Measurements from ENCODE around the gene ATG7. TPM values are rescaled to one million over a fixed set of nuclear protein-coding genes. Genes with fewer than 3 reads are reported as not detected.

The ATG7 gene
- total and polyA plus RNA-seq, 3 experiments from 2014 or later: 13.8 to 28.2 (median 28.0) TPM

DNA sequence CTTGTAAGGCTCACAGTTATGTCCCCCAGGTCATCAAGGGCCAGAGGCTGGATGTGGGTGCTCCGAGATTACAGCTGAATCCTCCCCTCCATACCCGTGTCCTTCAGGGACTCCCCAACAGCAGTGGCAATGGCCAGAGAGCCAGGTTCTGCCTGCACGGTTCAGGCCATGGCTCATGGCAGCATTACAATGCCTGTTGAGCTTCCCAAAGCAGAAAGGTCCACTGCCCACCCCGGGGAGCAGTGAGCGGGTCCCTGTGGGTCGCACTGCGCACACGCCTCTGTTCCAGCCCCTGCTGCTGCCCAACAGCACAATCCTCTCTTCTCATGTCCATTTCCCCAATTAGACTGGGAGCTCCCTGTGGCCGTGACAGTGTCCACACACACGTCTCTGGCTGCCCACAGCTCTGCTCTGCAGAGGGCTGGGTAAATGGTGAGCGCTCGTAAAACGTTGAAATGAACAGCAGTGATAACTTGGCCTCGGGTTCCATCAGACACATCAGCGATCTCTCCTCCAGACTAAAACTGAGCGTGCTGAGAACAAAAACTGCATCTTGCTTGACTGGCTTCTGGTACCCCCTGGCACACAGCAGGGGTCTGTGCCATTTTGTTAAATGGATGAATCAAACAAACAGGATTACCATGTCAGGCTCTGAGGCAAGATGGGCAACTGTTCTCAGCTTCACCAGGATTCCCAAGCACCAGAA, 291.1 kb downstream of the ATG7 start:
- H3K4me1 Mint-ChIP-seq: peaks cover 0 to 3% (median under 1%) of the 10 kb centered on the region in 3 donors
- peaks cover 0 to 82% (median 0%) of the 10 kb centered on the region in 3 donors for H3K36me3 Mint-ChIP-seq
- ChIA-PET POLR2A (no interaction called here), CTCF (interaction anchor here (1.0 kb wide), 2 partner anchors 16 to 88 kb away, joined by 3 read pairs; no protein-coding TSS in a partner anchor)
- H3K9me3 Mint-ChIP-seq: no peaks in the 10 kb centered on the region
- Histone ChIP-seq H3K4me3 (ENCODE audit: low read length) (no peak overlapping the region), H3K4me1 (ENCODE audit: insufficient read depth, low read length) (no peaks in the 10 kb centered on the region), H3K9me3 (ENCODE audit: low read length) (no peaks in the 10 kb centered on the region), H3K27ac (ENCODE audit: low read depth, low read length) (no peak overlapping the region), H3K36me3 (ENCODE audit: insufficient read depth, low read length) (peaks cover 4% of the 10 kb centered on the region), H3K27me3 (ENCODE audit: insufficient read depth, low read length, poor library complexity, severe bottlenecking) (no peaks in the 10 kb centered on the region)
- H3K27me3 Mint-ChIP-seq: no peaks in the 10 kb centered on the region
- DNase-seq: no peak
- peak overlapping the region in 2 of 8 donors; percentile 45 to 79 for H3K27ac Mint-ChIP-seq
- H3K4me3 Mint-ChIP-seq: no peak overlapping the region

DNA sequence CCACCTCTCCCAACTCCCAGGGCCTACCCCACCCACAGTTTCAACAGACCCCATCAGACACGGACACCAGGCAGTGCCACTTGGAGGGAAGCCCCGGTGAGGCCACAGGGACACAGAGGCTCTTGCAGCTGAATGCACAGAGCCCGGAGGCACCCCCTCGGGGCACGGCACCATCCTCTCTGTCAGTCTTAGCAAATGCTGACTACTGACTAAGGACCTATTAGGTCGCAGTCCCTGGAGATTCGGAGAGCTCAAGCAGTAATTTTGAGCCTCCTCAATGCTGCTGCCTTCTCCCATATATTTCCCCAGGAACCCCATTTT, 291.6 kb downstream of the ATG7 start:
- H3K4me3 Mint-ChIP-seq: no peak overlapping the region
- Histone ChIP-seq H3K27ac (ENCODE audit: low read depth, low read length) (no peak overlapping the region), H3K9me3 (ENCODE audit: low read length) (no peaks in the 10 kb centered on the region), H3K27me3 (ENCODE audit: insufficient read depth, low read length, poor library complexity, severe bottlenecking) (no peaks in the 10 kb centered on the region), H3K4me1 (ENCODE audit: insufficient read depth, low read length) (no peaks in the 10 kb centered on the region), H3K4me3 (ENCODE audit: low read length) (no peak overlapping the region), H3K36me3 (ENCODE audit: insufficient read depth, low read length) (peaks cover 4% of the 10 kb centered on the region)
- H3K9me3 Mint-ChIP-seq: no peaks in the 10 kb centered on the region
- peak overlapping the region in 3 of 8 donors; percentile 27 to 79 (median 45) for H3K27ac Mint-ChIP-seq
- peaks cover 0 to 77% (median 0%) of the 10 kb centered on the region in 3 donors for H3K36me3 Mint-ChIP-seq
- no peaks in the 10 kb centered on the region for H3K27me3 Mint-ChIP-seq
- CTCF ChIA-PET: interaction anchor here (1.0 kb wide), 1 partner anchor 88 kb away, joined by 3 read pairs; no protein-coding TSS in a partner anchor
- H3K4me1 Mint-ChIP-seq: peaks cover 0 to 3% (median 0%) of the 10 kb centered on the region in 3 donors
- POLR2A ChIA-PET: no interaction called here
- no peak for DNase-seq

DNA sequence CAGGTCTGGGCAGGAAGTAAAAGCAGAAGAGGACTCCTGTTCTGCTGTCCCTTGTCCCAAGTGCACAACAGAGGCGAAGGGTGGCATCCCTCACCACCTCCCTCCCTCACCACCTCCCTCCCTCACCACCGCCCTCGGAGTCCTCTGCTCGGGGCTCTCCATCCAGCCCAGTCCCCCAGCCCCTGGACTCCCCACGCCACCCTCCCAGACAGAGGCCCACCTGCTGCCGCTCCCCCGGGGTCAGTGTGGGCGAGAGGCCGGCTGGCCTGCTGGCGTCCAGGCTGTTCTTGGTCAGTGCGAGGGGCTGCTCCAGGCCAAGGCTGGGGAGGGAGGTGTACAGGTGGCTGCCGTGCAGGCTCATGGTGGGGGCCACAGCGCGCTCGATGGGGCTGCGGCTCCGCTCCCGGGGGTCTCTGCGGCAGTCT, 292.4 kb downstream of the ATG7 start:
- Histone ChIP-seq H3K4me3 (ENCODE audit: low read length) (no peak overlapping the region), H3K9me3 (ENCODE audit: low read length) (no peaks in the 10 kb centered on the region), H3K27me3 (ENCODE audit: insufficient read depth, low read length, poor library complexity, severe bottlenecking) (no peaks in the 10 kb centered on the region), H3K4me1 (ENCODE audit: insufficient read depth, low read length) (no peaks in the 10 kb centered on the region), H3K27ac (ENCODE audit: low read depth, low read length) (no peak overlapping the region), H3K36me3 (ENCODE audit: insufficient read depth, low read length) (peaks cover 4% of the 10 kb centered on the region)
- Mint-ChIP-seq H3K9me3 (no peaks in the 10 kb centered on the region), H3K4me1 (peaks cover 0 to 6% (median 3%) of the 10 kb centered on the region in 3 donors), H3K27ac (no peak overlapping the region), H3K27me3 (no peaks in the 10 kb centered on the region), H3K4me3 (no peak overlapping the region), H3K36me3 (peaks cover 0 to 71% (median 0%) of the 10 kb centered on the region in 3 donors)
- POLR2A ChIA-PET: no interaction called here
- DNase-seq: no peak
- CTCF ChIA-PET: no interaction called here

DNA sequence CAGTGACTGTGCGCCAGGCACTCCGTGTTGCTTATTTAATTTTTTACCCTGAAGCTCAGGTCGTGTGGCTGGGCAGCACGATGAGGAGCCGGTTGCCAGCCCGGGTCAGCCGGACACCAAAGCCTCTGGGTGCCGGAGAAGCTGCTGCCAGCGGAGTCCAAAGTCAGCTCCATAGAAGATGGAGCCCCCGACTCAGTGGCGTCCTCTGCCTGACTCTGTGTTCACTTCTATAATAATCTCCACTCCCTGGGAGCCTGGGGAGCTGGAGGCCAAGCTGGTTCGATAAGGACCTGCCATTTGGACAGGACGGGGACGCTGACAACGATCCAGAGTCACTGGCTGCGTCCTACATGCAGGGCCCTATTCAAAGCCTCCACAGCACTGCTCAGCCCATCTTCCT, 292.9 kb downstream of the ATG7 start:
- Histone ChIP-seq H3K27ac (ENCODE audit: low read depth, low read length) (no peak overlapping the region), H3K36me3 (ENCODE audit: insufficient read depth, low read length) (peaks cover 4% of the 10 kb centered on the region), H3K27me3 (ENCODE audit: insufficient read depth, low read length, poor library complexity, severe bottlenecking) (no peaks in the 10 kb centered on the region), H3K9me3 (ENCODE audit: low read length) (no peaks in the 10 kb centered on the region), H3K4me1 (ENCODE audit: insufficient read depth, low read length) (no peaks in the 10 kb centered on the region), H3K4me3 (ENCODE audit: low read length) (no peak overlapping the region)
- H3K36me3 Mint-ChIP-seq: peaks cover 0 to 68% (median 0%) of the 10 kb centered on the region in 3 donors
- POLR2A ChIA-PET: no interaction called here
- H3K4me1 Mint-ChIP-seq: peaks cover 0 to 6% (median 5%) of the 10 kb centered on the region in 3 donors
- no peak for DNase-seq
- CTCF ChIA-PET: no interaction called here
- H3K27ac Mint-ChIP-seq: peak overlapping the region in 1 of 8 donors; percentile 66
- no peaks in the 10 kb centered on the region for H3K27me3 Mint-ChIP-seq
- H3K9me3 Mint-ChIP-seq: no peaks in the 10 kb centered on the region
- no peak overlapping the region for H3K4me3 Mint-ChIP-seq

DNA sequence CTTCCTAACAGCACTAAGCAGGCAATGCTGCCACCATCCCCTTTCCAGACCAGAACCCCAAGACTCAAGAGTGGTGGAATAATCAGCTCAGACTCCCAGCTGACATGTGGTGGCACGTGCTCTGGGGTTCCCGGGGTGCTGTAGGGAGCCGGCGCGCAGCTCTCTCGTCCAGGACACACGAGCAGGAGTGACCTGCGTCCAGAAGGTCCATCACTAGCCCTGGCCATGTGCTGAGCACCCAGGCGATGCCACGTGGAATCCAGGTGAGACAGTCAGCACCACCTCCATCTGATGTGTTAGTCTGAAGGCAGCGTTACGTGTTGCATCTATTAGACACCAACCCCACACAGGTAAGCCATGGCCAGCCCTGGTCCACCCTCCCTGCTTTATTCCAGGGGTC, 293.3 kb downstream of the ATG7 start:
- CTCF ChIA-PET: no interaction called here

DNA sequence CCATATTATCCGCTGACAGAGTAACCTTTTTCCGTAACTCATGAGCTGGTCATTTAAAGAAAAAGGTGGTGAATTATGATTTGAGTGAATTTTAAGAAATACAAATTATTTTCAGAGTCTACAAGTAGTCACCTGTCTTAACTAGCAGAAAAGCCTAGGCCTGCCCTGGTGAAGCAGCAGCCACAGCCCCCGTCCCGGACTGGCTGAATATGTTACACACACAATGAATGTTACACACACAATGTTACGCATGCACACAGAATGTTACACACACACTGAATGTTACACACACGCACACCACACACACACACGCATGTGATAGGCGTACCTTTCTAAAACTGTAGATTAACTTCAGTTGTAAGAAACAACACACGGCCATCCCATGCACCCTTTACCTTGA, 293.7 kb downstream of the ATG7 start:
- Mint-ChIP-seq H3K9me3 (no peaks in the 10 kb centered on the region), H3K4me3 (no peak overlapping the region), H3K27ac (peak overlapping the region in 4 of 8 donors; percentile 16 to 52 (median 34)), H3K36me3 (peaks cover 0 to 66% (median 0%) of the 10 kb centered on the region in 3 donors), H3K27me3 (no peaks in the 10 kb centered on the region), H3K4me1 (peaks cover 7 to 14% (median 12%) of the 10 kb centered on the region in 3 donors)
- no peaks in the 10 kb centered on the region for H3K4me1 ChIP-seq (ENCODE audit: insufficient read depth, low read length)
- H3K27me3 ChIP-seq (ENCODE audit: insufficient read depth, low read length, poor library complexity, severe bottlenecking): no peaks in the 10 kb centered on the region
- H3K4me3 ChIP-seq (ENCODE audit: low read length): no peak overlapping the region
- H3K27ac ChIP-seq (ENCODE audit: low read depth, low read length): no peak overlapping the region
- POLR2A ChIA-PET: no interaction called here
- peaks cover 4% of the 10 kb centered on the region for H3K36me3 ChIP-seq (ENCODE audit: insufficient read depth, low read length)
- CTCF ChIA-PET: no interaction called here
- no peaks in the 10 kb centered on the region for H3K9me3 ChIP-seq (ENCODE audit: low read length)
- no peak for DNase-seq

More for the DNA sequence above, 293.3 kb downstream of the ATG7 start:
- Histone ChIP-seq H3K9me3 (ENCODE audit: low read length) (no peaks in the 10 kb centered on the region), H3K27me3 (ENCODE audit: insufficient read depth, low read length, poor library complexity, severe bottlenecking) (no peaks in the 10 kb centered on the region), H3K36me3 (ENCODE audit: insufficient read depth, low read length) (peaks cover 4% of the 10 kb centered on the region), H3K4me1 (ENCODE audit: insufficient read depth, low read length) (no peaks in the 10 kb centered on the region), H3K27ac (ENCODE audit: low read depth, low read length) (no peak overlapping the region), H3K4me3 (ENCODE audit: low read length) (no peak overlapping the region)
- POLR2A ChIA-PET: no interaction called here
- H3K36me3 Mint-ChIP-seq: peaks cover 0 to 66% (median 0%) of the 10 kb centered on the region in 3 donors
- no peaks in the 10 kb centered on the region for H3K27me3 Mint-ChIP-seq
- DNase-seq: no peak
- H3K9me3 Mint-ChIP-seq: no peaks in the 10 kb centered on the region
- H3K4me3 Mint-ChIP-seq: no peak overlapping the region
- H3K4me1 Mint-ChIP-seq: peaks cover 3 to 9% (median 7%) of the 10 kb centered on the region in 3 donors
- H3K27ac Mint-ChIP-seq: no peak overlapping the region

DNA sequence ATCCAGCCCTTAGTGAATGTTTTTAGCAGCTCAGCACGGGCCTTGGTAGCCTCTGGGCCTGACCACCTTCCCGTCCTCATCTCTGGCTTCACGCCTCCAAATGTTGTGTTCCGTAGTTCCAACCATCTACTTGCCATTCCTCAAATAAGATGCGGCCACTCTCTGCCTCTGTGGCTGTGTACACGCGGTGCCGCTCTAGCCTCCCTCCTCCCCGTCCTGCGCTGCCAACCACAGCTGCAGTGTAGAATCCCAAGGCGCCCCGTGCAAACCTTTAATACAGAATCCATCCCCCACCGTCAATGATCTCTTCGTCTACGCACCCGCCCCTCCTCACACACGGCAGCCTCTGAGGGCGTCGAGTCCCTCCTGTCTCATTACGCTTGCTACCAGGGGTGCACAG, 294.3 kb downstream of the ATG7 start:
- H3K27ac ChIP-seq (ENCODE audit: low read depth, low read length): no peak overlapping the region
- H3K36me3 ChIP-seq (ENCODE audit: insufficient read depth, low read length): peaks cover 4% of the 10 kb centered on the region
- DNase-seq: no peak
- POLR2A ChIA-PET: no interaction called here
- no peaks in the 10 kb centered on the region for H3K9me3 Mint-ChIP-seq
- H3K4me1 ChIP-seq (ENCODE audit: insufficient read depth, low read length): no peaks in the 10 kb centered on the region
- no peaks in the 10 kb centered on the region for H3K9me3 ChIP-seq (ENCODE audit: low read length)
- H3K27me3 Mint-ChIP-seq: no peaks in the 10 kb centered on the region
- H3K36me3 Mint-ChIP-seq: peaks cover 0 to 64% (median 0%) of the 10 kb centered on the region in 3 donors
- H3K4me3 ChIP-seq (ENCODE audit: low read length): no peak overlapping the region
- no peaks in the 10 kb centered on the region for H3K27me3 ChIP-seq (ENCODE audit: insufficient read depth, low read length, poor library complexity, severe bottlenecking)
- CTCF ChIA-PET: no interaction called here
- peak overlapping the region in 3 of 8 donors; percentile 16 to 52 (median 29) for H3K27ac Mint-ChIP-seq
- peaks cover 7 to 16% (median 12%) of the 10 kb centered on the region in 3 donors for H3K4me1 Mint-ChIP-seq
- no peak overlapping the region for H3K4me3 Mint-ChIP-seq

DNA sequence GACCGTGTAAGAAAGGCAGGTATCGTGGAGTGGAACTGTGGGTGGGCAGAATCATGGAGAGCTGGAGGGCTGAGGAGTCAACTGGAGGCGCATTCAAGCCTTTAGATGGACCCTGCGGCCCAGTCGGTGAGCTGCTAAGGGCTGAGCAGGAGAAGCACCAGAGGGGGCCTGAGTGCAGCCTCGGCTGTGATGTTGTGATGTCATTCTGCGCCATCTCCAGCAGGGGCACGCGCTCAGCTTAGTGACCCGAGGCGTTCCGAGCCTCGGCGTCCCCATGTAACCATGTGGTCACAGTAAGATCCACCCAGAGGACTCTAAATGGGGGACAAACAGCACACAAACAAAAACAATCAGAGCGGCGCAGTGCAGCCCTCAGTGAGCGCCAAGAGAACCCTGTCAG, 294.7 kb downstream of the ATG7 start:
- H3K9me3 ChIP-seq (ENCODE audit: low read length): no peaks in the 10 kb centered on the region
- ChIA-PET POLR2A (no interaction called here), CTCF (no interaction called here)
- Mint-ChIP-seq H3K36me3 (peaks cover 0 to 65% (median 0%) of the 10 kb centered on the region in 3 donors), H3K4me3 (no peak overlapping the region), H3K9me3 (no peaks in the 10 kb centered on the region), H3K27me3 (no peaks in the 10 kb centered on the region), H3K27ac (peak overlapping the region in 2 of 8 donors; percentile 14 to 63), H3K4me1 (peaks cover 7 to 16% (median 12%) of the 10 kb centered on the region in 3 donors)
- peaks cover 4% of the 10 kb centered on the region for H3K36me3 ChIP-seq (ENCODE audit: insufficient read depth, low read length)
- no peak overlapping the region for H3K27ac ChIP-seq (ENCODE audit: low read depth, low read length)
- no peak overlapping the region for H3K4me3 ChIP-seq (ENCODE audit: low read length)
- H3K4me1 ChIP-seq (ENCODE audit: insufficient read depth, low read length): no peaks in the 10 kb centered on the region
- H3K27me3 ChIP-seq (ENCODE audit: insufficient read depth, low read length, poor library complexity, severe bottlenecking): no peaks in the 10 kb centered on the region
- no peak for DNase-seq
